Gastroesophageal sphincter (tissue), 4 donors: ENCODE measurements around the gene CRYBG1. TPM values are rescaled to one million over a fixed set of nuclear protein-coding genes. Genes with fewer than 3 reads are reported as not detected.
"Not testable (repeated sequence)": the region's sequence is repeated elsewhere in the genome, so short reads cannot be mapped to it uniquely, and the experiment has no call there.

Experiments
- ATAC-seq: fragments of 150-250 bp; one replicate; pipeline ENCODE4 v1.9.1; 2016; ENCODE audit warnings: mild to moderate bottlenecking, moderate library complexity
- H3K27ac ChIP-seq, 4 donors: fragments of 200-600 bp; sonication (generic) in 3 of 4; 1 replicate in 3 of 4; 2 replicates in 1 of 4; pipeline ENCODE4 v1.5.1; 2016 to 2019
- H3K27me3 ChIP-seq: fragments of 200-600 bp; sonication (generic); one replicate; pipeline ENCODE4 v1.5.1; 2019
- H3K36me3 ChIP-seq, 2 donors: fragments of 200-600 bp; sonication (generic); one replicate each; pipeline ENCODE4 v1.5.1; 2019; ENCODE audit warnings: control low read depth in 1 of 2
- H3K4me1 ChIP-seq, 3 donors: fragments of 200-600 bp; sonication (generic); 1 replicate in 2 of 3; 2 replicates in 1 of 3; pipeline ENCODE4 v1.5.1; 2016 to 2019; ENCODE audit warnings: control low read depth in 2 of 3
- H3K4me3 ChIP-seq, 2 donors: fragments of 200-600 bp; sonication (generic); one replicate each; pipeline ENCODE4 v1.5.1; 2019; ENCODE audit warnings: mild to moderate bottlenecking in 1 of 2, moderate library complexity in 1 of 2
- H3K9me3 ChIP-seq, 3 donors: fragments of 200-600 bp; sonication (generic); one replicate each; pipeline ENCODE4 v1.5.1; 2017 to 2019; ENCODE audit warnings: control low read depth in 2 of 3
- CTCF ChIP-seq, 4 experiments: fragments of 200-600 bp in 2 of 4; fragments of 450-650 bp in 2 of 4; sonication (generic) in 1 of 4; IDR thresholded peaks; one replicate each; pipeline ENCODE4 v1.5.1; 2017 to 2019; ENCODE audit warnings: antibody characterized with exemption in 4 of 4, mild to moderate bottlenecking in 2 of 4, moderate library complexity in 2 of 4
- EP300 ChIP-seq: sonication (generic); formaldehyde crosslinking; IDR thresholded peaks from one replicate; pipeline ENCODE4 v1.6.1; 2017; ENCODE audit warnings: antibody characterized with exemption, mild to moderate bottlenecking
- POLR2A ChIP-seq, 2 donors: fragments of 450-650 bp; IDR thresholded peaks; one replicate each; pipeline ENCODE4 v1.6.1; 2017; ENCODE audit warnings: antibody characterized with exemption in 2 of 2, mild to moderate bottlenecking in 2 of 2, moderate library complexity in 1 of 2
- POLR2AphosphoS5 ChIP-seq: sonication (generic); formaldehyde crosslinking; IDR thresholded peaks from one replicate; pipeline ENCODE4 v1.6.1; 2017; ENCODE audit warnings: antibody characterized with exemption
- WGBS, 2 donors: methylation state at CpG; one replicate each; pipeline ENCODE4 v1.1.5; 2018; ENCODE audit warnings: low coverage in 1 of 2; 5-methylcytosine and 5-hydroxymethylcytosine counted together
- total RNA-seq, 4 donors: library from RNA; depleted of rRNA; stranded (reverse); fragments of >200 nt; gene quantifications; one replicate each; pipeline ENCODE4 v1.1.0, GENCODE V29; 2016

CRYBG1 gene
- total RNA-seq, 4 donors from 2014 or later = 3.1 to 10.8 (median 4.1) TPM

- Histone ChIP-seq H3K4me3 (peak overlapping the region; percentile 48 to 80), H3K36me3 (no peaks in the 10 kb centered on the region), H3K9me3 (no peaks in the 10 kb centered on the region), H3K4me1 (peaks cover 0 to 42% (median 11%) of the 10 kb centered on the region in 3 donors), H3K27me3 (peaks cover 60% of the 10 kb centered on the region), H3K27ac (peak overlapping the region in 3 of 4 donors; percentile 80 to 87 (median 80))
- TF ChIP-seq CTCF (IDR thresholded peaks at IDR 0.05) (no peak), POLR2A (IDR thresholded peaks at IDR 0.05) (no peak), EP300 (no peak), POLR2AphosphoS5 (no peak)
- WGBS, 2 donors = 22 to 27% methylated on average over 4 to 16 of the region's 19 CpGs
- ATAC-seq = no peak
Measured at GRCh38 chr6:106512968-106513574, 152.6 kb downstream of the CRYBG1 start.

GRCh38 chr6:106513808-106514582, 153.5 kb downstream of the CRYBG1 start:
- Histone ChIP-seq H3K27me3 (peaks cover 53% of the 10 kb centered on the region), H3K36me3 (no peaks in the 10 kb centered on the region), H3K27ac (peak overlapping the region in 2 of 4 donors; percentile 23 to 87), H3K9me3 (no peaks in the 10 kb centered on the region), H3K4me3 (peak overlapping the region in 1 of 2 donors; percentile 80), H3K4me1 (peaks cover 0 to 40% (median 11%) of the 10 kb centered on the region in 3 donors)
- TF ChIP-seq POLR2AphosphoS5 = no peak
- no peak for TF ChIP-seq CTCF (IDR thresholded peaks at IDR 0.05)
- no peak for TF ChIP-seq EP300
- no peak for TF ChIP-seq POLR2A (IDR thresholded peaks at IDR 0.05)
- no peak for ATAC-seq
- WGBS, 2 donors = 68 to 70% methylated on average over 3 of the region's 3 CpGs

- H3K27ac ChIP-seq = no peak overlapping the region
- TF ChIP-seq POLR2AphosphoS5 (no peak), CTCF (IDR thresholded peaks at IDR 0.05) (no peak), EP300 (no peak), POLR2A (IDR thresholded peaks at IDR 0.05) (no peak)
- peaks cover 0 to 34% (median 11%) of the 10 kb centered on the region in 3 donors for H3K4me1 ChIP-seq
- no peak overlapping the region for H3K4me3 ChIP-seq
- H3K9me3 ChIP-seq = no peaks in the 10 kb centered on the region
- ATAC-seq = no peak
- no peaks in the 10 kb centered on the region for H3K36me3 ChIP-seq
- H3K27me3 ChIP-seq = peaks cover 53% of the 10 kb centered on the region
- 83 to 84% methylated on average over 2 of the region's 2 CpGs for WGBS, 2 donors
Measured at GRCh38 chr6:106514583-106514885, 154.0 kb downstream of the CRYBG1 start.

- H3K27me3 ChIP-seq = peaks cover 47% of the 10 kb centered on the region
- not testable (repeated sequence) for H3K36me3 ChIP-seq, H3K27ac ChIP-seq, H3K9me3 ChIP-seq, ATAC-seq, H3K4me3 ChIP-seq
- H3K4me1 ChIP-seq = peaks cover 0 to 24% (median 3%) of the 10 kb centered on the region in 3 donors
- WGBS, 2 donors = 92 to 97% methylated on average over 2 to 3 of the region's 3 CpGs
Measured at GRCh38 chr6:106515582-106515981, 155.1 kb downstream of the CRYBG1 start.

GRCh38 chr6:106516616-106517015, 156.1 kb downstream of the CRYBG1 start:
- WGBS, 2 donors = 39 to 55% methylated on average over 3 to 4 of the region's 4 CpGs
- Histone ChIP-seq H3K36me3 (no peaks in the 10 kb centered on the region), H3K4me1 (peaks cover 0 to 14% (median 0%) of the 10 kb centered on the region in 3 donors), H3K27me3 (peaks cover 37% of the 10 kb centered on the region), H3K4me3 (no peak overlapping the region), H3K27ac (no peak overlapping the region), H3K9me3 (no peaks in the 10 kb centered on the region)
- ATAC-seq = no peak
- TF ChIP-seq POLR2AphosphoS5 = no peak
- no peak for TF ChIP-seq EP300
- TF ChIP-seq CTCF (IDR thresholded peaks at IDR 0.05) = no peak
